ENCODE results near the gene COL18A1.
"Not testable (repeated sequence)": the region's sequence is repeated elsewhere in the genome, so short reads cannot be mapped to it uniquely, and the experiment has no call there.

Gene COL18A1

DNA sequence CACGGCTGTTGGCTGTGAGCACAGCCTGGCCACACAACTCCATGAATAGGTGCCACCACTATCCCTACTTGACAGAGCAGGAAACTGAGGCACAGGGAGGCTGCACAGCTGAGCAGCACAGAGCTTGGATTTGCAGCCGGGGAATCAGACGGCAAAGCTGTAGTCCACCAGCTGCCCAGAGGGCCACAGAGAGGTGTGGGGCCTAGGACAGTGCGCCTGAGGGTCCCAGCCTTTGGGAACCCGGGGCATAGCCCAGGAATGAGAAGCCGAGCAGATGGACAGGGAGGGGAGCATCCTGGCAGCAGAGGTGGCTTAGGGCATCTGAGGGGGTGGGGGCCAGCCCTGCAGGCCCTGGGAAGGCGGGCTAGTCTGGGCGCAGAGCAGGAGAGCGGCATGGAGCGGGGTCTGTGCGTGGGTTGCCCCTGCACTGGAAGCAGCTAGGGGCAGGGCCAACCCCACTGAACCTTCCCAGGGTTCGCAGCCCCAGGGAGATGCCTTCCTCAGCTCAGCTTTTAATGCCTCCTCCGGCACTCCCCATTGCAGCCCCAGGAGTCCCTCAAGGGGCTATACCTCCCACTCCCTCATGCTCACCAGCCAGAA is 46.2 kb upstream of the COL18A1 start:
- DNase-seq (ENCODE audit: low read depth): no peak
- H3K4me3 ChIP-seq (ENCODE audit: low read length): no peak overlapping the region
- TF ChIP-seq, protein P1, sequence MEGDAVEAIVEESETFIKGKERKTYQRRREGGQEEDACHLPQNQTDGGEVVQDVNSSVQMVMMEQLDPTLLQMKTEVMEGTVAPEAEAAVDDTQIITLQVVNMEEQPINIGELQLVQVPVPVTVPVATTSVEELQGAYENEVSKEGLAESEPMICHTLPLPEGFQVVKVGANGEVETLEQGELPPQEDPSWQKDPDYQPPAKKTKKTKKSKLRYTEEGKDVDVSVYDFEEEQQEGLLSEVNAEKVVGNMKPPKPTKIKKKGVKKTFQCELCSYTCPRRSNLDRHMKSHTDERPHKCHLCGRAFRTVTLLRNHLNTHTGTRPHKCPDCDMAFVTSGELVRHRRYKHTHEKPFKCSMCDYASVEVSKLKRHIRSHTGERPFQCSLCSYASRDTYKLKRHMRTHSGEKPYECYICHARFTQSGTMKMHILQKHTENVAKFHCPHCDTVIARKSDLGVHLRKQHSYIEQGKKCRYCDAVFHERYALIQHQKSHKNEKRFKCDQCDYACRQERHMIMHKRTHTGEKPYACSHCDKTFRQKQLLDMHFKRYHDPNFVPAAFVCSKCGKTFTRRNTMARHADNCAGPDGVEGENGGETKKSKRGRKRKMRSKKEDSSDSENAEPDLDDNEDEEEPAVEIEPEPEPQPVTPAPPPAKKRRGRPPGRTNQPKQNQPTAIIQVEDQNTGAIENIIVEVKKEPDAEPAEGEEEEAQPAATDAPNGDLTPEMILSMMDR (conservative IDR thresholded peaks at IDR 0.05; ENCODE audit: low read depth, low read length): no peak

DNA sequence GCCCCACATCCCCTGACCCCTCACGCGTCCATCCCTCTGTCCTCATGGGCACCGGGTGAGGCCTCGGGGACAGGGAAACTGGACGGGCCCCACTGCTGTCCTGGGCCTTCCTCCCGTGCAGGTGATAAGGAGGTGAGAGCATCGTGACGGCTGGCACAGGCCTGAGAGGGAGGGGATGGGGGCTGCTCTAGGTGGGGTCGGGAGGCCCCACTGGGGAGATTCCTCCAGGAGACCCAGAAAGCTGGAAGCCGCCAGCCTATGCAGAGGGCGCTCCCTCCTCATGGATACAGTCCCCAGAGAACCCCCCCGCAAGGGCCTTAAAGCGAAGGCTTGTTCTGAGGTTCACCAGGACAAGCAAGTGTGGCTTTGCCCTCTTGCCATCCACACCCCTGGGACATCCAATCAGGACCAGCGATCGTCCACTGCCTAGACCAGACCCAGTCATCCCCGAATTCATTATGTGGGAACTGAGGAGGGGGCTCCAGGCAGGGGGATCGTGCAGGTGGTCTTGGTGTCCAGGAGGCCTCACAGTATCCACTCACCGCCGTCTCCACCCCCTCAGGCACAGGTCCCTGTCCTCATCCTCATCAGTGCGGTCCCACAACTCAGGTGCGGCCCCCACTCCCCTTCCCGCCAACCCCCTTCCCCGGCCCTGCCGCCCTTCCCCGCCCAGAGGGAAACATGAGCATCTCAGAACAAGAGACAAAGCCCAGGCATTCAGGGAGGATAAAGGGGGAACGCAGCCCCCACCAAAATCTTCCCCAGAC is 45.3 kb upstream of the COL18A1 start:
- TF ChIP-seq, protein P1 (conservative IDR thresholded peaks at IDR 0.05; ENCODE audit: low read depth, low read length): no peak
- no peak overlapping the region for H3K4me3 ChIP-seq (ENCODE audit: low read length)
- no peak for DNase-seq (ENCODE audit: low read depth)

DNA sequence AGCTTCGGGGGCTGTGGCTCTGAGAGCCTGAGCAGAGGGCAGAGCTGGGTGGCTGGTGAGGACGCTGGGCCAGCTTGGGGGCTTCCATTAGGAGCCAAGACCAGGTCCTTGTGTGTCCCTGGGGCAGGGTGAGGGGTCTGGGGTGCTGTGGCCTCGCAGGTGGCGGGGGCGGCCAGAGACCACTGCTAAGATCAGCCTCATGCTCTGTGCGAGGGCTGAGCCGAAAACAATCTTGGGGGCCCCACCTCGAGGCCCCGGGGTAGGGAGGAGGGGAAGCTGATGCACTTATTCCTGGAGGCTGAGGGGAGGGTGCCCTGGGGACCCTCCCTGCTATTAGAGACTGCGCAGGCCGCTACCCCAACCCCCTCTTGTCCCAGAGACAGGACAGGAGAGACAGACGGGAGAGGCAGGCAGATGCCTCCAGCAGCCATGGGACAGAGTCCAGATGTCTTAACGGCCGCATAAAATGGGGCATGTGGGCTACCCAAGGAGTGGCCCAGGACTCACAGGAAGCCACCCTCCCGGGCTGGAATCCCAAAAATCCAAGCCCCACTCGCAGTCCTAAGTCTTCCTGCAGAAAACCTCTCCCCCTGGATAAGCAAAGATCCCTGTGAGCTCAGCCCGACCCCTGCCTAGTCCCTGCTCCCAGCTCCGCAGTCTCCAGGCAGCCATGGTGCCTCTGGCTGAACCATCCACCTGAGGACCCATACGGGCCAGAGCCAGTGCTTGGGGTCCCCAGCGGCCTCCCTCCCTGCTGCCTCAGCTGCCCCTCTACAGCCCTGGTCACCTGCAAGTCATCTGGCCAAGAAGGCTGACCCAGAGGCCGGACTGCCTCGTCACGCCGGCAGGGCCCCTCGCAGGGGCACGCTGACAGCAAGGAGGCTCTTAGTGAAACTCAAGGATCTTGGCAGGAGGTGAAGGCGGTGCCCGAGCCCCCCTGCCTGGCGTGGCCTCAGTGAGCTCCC is 43.6 kb upstream of the COL18A1 start:
- no peak for DNase-seq (ENCODE audit: low read depth)
- TF ChIP-seq, protein P1 (conservative IDR thresholded peaks at IDR 0.05; ENCODE audit: low read depth, low read length): no peak
- H3K4me3 ChIP-seq (ENCODE audit: low read length): no peak overlapping the region

DNA sequence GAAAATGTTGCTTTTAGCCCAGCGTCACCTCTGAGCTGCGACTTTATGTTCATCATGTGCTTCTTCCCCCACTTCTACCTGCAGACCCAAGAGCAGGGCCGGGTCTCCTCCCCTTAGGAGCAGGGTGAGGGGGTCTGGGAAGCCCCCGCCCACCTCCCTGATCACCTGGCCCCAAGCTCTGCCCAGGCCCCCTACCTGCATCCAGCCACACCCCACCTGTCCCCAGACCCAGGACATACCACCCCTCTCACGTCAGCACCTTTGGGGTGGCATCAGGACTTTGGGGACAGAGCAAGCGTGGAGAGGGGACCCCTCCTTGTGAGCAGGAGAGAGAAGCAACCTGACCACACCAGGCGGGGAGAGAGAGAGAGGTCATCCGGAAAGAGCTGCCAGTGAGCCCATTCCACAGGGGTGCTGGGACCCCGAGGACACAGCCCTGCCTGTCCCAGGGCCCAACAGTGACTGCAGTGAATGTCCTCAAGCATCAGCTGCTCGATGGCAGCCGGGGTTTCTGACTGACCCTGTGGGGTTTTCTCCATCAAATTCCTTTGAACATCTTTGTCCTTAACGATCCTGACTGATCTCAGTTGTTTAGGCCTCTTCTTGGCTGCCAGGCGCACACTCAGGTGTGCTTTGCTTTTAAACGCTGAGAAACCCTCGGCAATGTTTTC is 42.8 kb upstream of the COL18A1 start:
- no peak for DNase-seq (ENCODE audit: low read depth)
- TF ChIP-seq, protein P1 (conservative IDR thresholded peaks at IDR 0.05; ENCODE audit: low read depth, low read length): no peak
- no peak overlapping the region for H3K4me3 ChIP-seq (ENCODE audit: low read length)

DNA sequence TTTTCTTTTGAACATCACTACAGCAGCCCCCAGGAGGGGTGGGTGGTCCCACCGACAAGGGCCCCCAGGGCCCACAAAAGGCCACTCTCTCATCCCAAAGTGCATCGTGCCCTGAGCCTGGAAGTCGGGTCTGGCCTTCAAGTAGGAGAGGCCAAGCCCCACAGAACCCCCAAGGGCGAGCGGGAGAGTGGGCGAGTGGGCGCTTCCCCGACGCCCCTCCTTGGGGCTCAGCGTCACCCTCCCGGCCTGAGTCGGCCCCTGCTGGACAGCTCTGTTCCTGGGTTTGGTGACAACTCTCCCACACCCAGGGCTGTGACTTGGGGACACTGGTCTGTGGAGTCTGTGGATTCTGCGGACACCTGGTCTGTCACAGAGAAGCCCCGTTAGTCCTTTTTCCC is 42.2 kb upstream of the COL18A1 start:
- DNase-seq (ENCODE audit: low read depth): no peak
- TF ChIP-seq, protein P1 (conservative IDR thresholded peaks at IDR 0.05; ENCODE audit: low read depth, low read length): no peak
- H3K4me3 ChIP-seq (ENCODE audit: low read length): no peak overlapping the region

DNA sequence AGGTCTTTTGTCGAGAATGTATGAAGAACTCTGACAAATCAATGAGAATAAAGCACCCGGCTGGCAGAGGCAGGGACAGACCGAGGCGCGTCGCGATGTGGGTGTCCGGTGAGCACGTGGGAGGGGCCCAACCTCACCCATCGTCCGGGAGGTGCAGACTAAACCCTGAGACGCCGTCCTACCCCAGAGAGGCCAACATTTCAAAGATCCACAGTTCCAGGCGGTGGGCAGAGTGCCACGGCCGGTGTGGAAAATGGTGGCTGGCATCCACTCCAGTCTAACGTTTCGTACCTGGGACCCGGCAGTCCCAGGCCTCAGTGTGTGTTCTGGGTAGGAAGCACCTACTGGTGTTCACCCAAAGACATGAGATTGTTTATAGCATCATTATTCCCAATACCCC is 41.7 kb upstream of the COL18A1 start:
- DNase-seq (ENCODE audit: low read depth); H3K4me3 ChIP-seq (ENCODE audit: low read length): not testable (repeated sequence)

All from retinal pigment epithelial cell (primary cell).